ENCODE data around the gene SPAG8.

The SPAG8 gene

DNA sequence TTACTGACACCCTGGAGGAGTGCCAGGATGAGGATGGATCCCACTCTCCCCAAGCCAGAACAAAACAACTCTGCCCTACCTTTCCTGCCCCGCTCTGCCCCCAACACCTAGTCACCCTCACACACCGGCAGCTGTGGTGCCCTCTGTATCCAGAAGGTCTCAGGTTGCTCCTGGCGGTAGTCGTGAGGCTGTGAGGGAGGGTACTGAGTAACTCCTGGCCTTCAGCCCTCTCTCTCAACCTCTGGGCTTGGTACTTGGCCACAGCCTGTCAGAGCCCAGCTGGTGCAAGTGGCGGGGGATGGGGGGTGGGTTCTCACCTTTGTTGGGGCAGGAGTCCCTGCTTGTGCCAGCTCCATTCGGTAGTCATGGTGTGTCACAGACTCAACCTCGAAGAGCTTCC, 1.9 kb downstream of the SPAG8 start:
- DNase-seq (ENCODE audit: low read depth in 2 of 2), result no peak

DNA sequence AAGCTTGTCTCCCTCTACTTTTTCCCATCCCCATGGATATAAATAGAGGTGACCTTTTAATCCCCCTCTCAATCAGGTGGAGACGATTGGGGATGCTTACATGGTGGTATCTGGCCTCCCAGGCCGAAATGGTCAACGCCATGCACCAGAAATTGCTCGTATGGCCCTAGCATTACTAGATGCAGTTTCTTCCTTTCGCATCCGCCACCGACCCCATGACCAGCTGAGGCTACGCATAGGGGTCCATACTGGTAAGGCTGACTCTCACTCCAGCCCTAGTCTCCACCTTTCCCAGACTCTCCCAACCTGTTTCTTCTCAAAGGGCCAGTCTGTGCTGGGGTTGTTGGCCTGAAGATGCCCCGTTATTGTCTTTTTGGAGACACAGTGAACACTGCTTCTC, 3.6 kb downstream of the SPAG8 start:
- no peak for DNase-seq (ENCODE audit: low read depth in 2 of 2)

DNA sequence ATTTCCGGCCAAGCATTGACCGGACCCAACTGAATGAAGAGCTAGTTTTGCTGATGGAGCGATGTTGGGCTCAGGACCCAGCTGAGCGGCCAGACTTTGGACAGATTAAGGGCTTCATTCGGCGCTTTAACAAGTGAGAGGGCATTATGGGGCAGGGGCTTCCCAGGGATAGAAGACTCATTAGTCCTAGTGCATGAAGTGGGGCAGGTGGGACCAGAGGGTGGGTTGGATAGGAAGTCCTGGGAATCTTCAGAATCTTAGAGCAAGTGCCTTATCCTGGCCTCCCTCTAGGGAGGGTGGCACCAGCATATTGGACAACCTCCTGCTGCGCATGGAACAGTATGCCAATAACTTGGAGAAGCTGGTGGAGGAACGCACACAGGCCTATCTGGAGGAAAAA, 6.0 kb downstream of the SPAG8 start:
- DNase-seq (ENCODE audit: low read depth in 2 of 2), result no peak

DNA sequence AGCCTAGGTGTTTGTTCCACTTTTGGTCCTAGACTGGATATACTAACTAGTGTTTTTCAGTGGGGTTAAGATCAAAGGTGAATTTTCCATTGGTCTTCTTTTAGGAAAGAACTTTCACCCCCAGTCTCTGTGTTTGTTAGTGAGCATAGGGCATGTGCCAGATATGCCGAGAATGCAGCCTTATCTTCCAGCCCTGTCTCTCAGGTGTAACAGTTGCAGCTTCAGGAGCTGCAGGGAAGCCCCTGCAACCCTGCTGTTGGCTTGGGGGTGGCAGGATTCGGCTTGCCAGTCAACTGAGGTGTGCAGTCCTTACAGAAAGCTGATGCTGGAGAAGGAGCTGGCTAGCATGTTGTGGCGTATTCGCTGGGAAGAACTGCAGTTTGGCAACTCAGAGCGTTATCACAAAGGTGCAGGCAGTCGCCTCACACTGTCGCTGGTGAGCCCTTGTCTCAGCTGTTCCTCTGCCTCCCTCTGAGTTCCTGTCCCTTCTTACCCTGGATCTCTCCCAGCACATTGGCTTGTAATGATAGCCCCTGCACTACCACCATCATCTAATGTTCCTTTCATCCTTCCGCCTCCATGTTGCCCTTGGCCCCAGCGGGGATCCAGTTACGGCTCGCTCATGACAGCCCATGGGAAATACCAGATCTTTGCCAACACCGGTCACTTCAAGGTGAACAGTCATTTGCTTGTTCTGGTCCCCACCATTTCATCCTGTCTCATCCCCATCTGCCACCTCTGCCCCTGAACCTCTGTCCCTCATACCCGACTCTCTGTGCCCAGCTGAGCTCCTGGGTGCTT, 10.5 kb downstream of the SPAG8 start:
- DNase-seq (ENCODE audit: low read depth in 2 of 2), result no peak

DNA sequence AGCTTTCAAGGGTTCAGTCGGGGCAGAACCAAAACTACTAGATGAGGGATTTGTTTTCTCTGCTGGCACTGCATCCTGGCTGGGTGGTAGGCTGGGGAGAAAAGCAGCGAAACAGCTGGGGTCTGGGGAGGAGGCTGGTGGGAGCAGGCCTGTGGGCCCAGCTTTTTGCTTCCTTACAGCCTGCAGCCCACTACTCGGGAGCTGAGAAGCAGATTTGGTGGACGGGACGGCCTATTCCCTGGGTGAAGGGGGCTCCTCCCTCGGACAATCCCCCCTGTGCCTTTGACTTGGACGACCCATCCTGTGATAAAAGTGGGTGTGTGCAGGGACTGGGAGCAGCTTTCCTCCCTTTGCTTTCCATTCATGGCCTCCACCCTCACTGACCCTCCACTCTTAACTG, 11.5 kb downstream of the SPAG8 start:
- DNase-seq (ENCODE audit: low read depth in 2 of 2), result no peak

DNA sequence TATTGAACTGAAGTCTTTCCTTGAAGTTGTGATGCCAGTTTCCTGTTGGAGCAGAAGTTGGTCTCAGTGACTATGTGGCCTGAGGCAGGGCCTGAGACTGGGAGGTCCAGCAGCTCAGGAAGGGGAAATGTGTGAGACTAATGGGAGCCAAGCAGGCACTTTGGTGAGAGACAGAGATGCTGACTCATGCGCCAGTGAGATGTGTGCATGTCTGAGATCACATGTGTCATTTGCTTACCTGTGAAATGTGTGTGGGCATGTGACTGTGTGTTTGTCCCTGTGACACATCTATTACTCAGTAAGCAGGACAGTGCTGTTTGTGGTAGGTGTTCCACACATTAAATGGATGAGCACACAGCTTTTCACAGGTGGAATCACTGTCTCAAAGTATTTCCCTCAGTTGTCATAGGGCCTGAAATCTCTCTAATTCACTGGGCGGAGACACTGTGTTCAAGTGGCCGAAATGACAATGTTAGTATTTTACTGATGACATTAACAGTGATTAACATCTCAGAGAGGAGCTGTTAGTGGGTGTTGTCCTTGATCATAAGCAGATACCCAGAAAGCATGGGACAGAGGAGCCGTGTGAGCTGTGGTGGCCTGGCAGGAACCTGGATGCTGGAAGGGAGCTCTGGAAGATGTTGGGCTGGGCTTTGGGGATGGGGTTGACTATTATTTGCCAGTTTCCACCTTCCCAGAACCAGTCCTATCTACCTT, 13.2 kb downstream of the SPAG8 start:
- no peak for DNase-seq (ENCODE audit: low read depth in 2 of 2)

DNA sequence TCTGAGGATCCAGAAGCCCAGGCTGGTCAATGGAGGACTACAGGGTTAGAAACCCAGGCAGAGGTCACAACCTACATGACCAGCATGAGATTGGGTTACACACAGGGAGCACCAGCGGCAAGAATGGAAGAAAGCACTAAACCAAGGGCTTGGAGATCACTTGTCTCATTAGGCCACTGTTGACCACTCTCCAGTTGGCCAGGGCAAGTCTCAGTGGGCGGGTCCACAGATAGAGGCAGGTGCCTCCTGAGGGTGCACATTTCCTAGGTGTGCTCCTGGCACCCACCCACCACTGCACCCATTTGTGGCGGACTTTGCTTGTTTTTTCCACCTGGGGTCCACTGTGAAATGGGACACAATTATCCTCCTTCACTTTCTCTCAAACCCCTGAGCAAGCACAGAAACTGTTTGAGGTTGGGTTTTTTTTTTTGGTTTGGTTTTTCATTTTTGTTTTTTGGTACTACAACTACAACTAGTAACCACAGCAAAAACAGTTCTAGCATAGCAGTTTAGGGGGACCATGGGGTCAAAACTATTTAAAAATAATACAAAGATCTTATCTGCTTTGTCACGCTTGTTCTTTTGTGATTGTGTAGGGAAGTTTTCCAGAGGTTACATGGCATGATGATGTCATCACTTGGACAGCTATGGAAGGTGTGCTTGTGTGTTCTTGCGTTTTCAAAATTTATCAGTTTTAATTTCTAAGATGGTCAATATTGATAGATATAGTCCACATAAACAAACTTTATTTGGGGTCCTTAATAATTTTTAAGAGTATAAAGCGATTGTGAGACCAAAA, 14.6 kb downstream of the SPAG8 start:
- DNase-seq (ENCODE audit: low read depth in 2 of 2), result no peak

DNA sequence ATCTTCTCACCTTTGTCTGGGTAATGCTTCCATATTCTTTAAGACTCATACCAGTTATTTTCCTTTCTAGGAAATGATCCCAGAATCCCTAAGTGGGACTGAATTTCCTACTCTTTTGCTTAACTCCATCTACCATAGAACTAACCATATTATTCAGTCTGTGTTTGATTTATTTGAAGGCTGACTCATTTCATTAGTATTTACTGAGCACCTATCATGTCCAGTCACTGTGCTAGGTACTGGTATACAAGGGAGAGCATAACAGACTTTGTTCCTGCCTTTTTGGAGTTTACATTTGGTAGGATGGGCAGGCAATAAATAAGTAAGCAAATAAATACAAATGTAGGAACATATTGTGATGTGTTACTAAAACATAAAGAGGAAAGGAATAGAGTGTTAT, 16.4 kb downstream of the SPAG8 start:
- DNase-seq (ENCODE audit: low read depth in 2 of 2), result no peak

DNA sequence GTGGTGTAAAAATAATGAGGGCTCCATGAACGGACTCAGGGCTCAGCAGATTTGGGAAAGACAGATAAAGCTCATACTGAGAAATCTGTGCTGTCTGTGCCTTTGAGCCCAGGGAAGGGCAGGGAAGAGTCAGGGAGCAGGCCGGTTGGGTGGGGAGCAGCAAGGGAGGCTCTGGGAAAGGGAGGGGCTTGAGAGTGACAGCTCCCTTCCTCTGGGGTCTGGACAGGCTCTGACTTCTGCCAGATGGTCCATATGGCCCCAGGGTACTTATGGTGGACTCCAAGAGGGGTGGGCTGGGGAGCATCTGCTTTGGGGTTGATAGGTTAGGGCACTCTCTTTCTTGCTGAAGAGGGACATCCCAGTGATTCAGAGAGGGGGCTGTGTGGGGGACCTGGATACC, 18.6 kb downstream of the SPAG8 start:
- DNase-seq (ENCODE audit: low read depth in 2 of 2), result no peak

DNA sequence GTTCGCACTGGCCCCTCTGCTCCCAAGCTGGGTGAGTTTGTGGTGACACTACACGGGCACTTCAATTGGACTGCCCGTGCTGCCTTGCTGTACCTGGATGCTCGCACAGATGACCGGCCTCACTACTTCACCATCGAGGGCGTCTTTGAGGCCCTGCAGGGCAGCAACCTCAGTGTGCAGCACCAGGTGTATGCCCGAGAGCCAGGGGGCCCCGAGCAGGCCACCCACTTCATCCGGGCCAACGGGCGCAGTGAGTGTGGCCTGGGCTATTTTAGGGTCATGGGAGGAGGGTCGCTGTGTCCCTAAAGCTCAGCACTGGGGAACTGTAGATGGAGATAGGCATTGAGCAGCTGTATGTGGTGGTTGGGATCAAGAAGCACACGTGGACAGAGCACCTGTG, 19.2 kb downstream of the SPAG8 start:
- no peak for DNase-seq (ENCODE audit: low read depth in 2 of 2)

DNA sequence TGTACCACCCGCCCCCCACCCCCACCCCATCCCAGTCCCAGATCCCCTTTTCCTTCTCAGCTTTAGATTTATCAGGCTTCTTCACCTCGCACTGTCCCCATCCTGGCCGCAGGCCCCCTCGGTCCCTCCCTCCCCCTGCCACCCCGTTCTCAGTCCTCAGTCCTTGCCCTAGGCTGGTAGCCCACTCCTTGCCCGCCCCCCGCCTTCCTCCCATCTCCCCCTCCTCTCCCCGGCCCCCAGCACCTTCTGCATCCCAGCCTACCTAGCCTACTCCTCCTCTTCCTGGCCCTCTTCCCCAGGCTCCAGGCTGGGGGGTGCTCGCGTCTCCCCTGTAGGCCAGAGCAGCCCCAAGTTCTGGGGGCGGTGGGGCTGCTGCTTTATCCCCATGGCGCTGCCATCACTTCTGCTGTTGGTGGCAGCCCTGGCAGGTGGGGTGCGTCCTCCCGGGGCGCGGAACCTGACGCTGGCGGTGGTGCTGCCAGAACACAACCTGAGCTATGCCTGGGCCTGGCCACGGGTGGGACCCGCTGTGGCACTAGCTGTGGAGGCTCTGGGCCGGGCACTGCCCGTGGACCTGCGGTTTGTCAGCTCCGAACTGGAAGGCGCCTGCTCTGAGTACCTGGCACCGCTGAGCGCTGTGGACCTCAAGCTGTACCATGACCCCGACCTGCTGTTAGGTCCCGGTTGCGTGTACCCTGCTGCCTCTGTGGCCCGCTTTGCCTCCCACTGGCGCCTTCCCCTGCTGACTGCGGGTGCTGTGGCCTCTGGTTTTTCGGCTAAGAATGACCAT, 19.8 kb downstream of the SPAG8 start:
- DNase-seq (ENCODE audit: low read depth in 2 of 2), result no peak

DNA sequence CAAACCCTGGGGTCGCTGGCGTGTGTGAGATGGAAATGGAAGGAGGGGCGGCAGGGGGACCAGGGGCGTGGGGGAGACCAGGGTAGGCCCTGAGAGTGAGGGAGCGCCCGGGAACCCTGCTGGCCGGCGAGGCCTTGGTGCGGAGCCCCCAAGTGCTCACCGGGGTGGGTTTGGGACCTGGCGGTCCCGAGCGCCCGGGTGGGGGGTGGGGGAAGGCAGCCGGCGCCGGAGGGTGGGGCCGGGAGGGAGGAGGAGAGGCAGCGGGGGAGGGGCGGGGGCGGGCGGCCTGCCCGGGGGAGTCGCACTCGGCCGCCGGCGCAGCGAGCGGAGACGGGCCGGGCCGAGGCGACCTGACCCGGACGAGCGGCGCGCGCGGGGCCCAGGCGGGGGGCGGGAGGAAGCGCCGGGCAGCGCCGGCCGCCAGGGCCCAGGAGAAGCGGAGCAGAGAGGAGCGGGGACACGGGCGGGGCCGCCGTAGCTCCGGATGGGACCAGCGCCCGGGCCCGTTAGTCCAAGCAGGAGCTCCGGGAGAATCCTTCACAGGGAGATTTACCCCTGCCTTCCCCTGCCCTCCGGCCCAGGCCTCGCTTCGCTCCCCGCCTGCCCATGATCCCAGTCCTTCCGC, 20.7 kb downstream of the SPAG8 start, which contains the start of gene NPR2:
NPR2 (plus strand) TSS at position 295 of the 625 bp plus-strand sequence. CDS start 818 bp downstream, outside the sequence.
- no peak for DNase-seq (ENCODE audit: low read depth in 2 of 2)

DNA sequence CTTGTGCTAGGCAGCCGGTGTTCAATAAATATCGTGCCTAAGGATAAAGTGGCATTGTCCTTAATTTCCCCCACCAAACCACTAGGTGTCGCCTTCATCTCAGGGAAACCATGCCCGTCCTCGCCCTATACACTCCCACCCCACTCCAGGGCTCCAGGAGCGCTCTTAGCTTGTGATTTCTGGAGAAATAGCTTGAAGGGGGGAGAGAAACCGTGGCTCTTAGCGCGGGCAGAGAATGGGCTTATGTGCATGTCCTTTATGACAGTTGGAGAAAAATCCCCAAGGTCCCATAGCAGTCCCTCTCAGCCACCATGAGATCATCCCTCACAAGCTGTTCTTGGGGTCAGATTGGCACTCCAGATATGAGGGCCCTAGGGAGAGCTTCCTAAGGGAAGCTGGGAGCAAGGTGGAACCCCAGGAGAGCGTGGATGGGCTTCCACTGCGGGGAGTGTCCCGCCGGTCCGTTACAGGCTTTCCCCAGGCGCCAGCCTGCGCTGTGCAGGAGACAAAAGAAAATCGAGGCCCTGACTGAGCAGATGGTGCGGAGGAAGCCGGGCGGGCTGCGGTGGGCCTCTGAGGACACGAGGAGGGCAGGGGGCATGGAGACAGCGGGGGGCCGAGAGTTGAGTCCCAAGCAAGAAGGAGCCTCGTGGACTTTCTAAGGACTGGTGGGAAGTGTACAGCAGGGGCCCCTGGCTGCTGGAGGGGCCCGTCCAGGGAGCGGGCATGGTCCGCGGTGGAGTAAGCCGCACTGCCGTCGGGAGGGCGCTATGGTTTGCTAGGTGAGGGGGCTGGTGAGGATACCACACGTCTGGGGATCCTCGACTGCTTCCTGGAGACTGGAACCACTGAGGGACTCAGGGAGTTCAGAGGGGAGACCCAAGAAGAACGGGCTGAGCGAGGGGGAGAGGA, 21.4 kb downstream of the SPAG8 start:
- DNase-seq (ENCODE audit: low read depth in 2 of 2), result peak in 1 of 2 donors; percentile 34

DNA sequence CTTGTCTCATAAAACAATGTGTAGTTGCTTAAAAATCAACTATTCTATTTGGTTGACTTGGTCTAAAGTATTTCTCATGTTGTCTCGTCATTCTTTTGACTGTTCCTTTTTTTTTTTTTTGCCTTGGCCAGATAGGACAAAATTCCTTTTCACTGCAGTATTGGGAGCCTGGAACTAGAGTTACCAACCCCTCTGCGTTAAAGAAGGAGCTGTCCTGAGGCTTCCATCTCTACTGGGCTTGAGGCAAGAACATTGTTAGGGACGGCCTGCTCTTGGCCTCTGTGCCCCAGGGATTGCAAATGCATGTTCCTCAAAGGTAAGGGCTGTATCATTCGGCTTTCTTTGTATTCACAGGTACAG, 22.1 kb downstream of the SPAG8 start:
- DNase-seq (ENCODE audit: low read depth in 2 of 2), result no peak

DNA sequence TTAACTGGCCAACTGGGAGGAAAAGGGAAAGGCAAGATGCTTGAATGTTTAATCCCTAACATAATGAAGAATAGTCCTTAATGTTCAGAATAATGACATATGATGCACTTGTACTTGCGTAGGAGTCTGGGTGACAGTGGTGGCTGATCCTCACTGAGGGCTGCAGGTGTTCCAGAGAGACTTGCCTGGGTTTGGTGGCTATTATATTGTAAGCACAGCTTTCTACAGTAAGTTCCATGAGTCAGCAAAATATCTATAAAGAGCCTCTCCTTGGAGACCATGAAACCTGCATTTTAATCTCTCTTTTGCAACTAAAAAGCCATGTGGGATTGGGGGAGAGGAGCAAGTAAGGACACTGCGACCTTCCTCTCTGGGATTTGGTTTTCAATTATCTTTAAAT, 22.5 kb downstream of the SPAG8 start:
- no peak for DNase-seq (ENCODE audit: low read depth in 2 of 2)

DNA sequence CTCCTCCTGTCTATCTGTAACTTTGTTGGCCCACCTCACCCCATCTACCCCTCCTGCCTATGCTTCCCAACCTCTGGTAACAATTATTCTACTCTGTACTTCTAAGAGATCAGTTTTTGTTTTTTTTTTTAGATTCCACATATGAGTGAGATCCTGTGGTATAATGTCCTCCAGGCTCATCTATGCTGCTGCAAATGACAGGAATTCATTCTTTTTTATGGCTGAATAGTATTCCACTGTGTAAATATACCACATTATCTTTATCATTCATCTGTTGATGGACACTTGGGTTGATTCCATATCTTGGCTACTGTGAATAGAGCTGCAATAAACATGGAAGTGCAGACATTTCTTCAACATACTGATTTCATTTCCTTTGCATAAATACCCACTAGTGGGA, 28.6 kb downstream of the SPAG8 start:
- no peak for DNase-seq (ENCODE audit: low read depth in 2 of 2)

DNA sequence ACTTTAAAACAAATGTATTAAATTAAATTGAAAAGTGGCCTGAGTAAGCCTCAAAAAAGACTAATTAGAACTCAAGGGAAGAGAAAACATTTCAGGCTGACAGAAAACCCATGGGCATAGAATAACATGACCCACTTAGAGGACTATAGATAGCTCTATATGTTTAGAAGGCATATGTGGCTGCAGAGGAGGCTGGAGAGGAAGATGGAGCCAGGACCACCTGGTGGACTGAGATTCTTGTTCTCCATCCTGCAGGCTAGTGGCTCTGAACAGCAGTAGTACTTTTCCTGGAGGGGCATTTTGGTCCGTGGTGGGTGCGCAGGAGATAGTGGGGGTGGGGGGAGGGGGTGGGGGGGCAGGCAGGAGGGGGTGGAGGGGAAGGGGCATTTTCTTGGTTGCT, 31.0 kb downstream of the SPAG8 start:
- DNase-seq (ENCODE audit: low read depth in 2 of 2), result no peak

DNA sequence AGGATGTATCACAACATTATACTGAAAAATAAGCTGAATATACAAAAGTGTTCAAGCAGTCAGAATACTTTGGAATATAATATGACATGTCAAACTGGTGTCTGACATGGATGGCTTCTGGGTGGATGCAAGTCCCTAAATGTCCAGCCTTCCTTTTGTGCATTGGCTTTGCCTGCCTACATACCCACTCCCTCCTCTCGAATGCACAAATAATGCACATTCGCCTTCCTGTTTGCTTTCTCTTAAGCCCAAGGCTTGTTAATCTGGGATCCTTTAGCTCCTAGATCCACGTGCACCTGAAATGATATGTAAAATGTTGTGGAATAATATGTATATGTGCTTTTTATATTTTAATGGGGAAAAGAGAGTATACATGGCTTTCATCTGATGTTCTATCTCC, 33.6 kb downstream of the SPAG8 start:
- DNase-seq (ENCODE audit: low read depth in 2 of 2), result no peak

DNA sequence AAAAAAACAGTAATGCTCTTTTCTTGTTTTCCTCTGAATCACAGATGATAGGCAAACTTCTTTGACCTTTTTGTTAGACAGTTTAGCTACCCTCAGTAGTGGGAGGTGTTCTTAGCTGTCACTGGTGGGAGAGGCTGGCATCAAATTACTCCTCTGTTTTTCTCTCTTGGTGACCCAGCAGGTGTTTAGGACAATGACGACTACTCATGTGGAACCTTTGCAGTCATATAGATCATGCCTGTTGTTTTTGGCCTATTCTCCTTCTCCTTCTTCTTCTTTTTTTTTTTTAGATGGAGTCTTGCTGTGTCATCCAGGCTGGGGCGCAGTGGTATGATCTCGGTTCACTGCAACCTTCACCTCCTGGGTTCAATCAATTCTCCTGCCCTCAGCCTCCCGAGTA, 36.0 kb downstream of the SPAG8 start:
- DNase-seq (ENCODE audit: low read depth in 2 of 2), result no peak

DNA sequence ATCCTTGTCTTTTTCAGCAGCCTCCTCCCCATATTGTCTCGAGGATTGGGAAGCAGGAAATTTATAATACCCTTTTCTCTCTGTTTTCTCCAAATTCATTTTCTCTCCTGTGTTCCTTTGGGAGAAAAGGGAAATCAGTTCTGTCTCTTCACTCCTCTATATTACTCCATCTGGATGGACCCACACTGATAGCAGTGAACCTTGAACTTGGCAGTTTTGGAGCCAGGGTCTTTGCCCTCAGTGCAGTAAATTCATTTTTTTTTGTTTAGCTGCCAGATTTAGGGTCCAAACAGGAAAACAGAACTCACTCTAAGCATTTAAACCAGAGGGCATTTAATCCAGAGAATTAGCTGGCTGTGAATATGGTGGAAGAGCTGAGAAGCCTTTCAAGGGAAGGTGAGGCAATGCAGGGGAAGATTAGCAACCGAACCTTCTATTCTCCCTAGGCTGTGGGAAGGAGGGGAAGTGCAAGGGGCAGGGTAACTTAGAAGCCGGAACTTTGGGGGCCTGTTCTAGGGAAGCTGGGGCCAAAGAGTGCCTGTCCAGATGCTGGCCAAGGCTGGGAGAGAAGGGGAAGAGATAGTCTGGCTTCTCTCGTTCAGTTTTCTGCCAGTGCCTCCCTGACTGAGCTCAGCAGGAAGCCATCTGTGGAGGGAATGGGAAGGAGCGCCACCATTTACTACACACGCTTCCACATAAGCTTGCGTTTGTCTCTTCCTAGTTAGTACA, 37.0 kb downstream of the SPAG8 start:
- DNase-seq (ENCODE audit: low read depth in 2 of 2), result no peak
